ENCODE results near the gene JAM3. TPM values are rescaled to one million over a fixed set of nuclear protein-coding genes. Genes with fewer than 3 reads are reported as not detected.

JAM3 gene
- total RNA-seq, 1 experiment from 2014 or later = 1.5 TPM

GRCh38 chr11:134170919-134171281 is 102.0 kb downstream of the JAM3 start:
- H3K4me1 Mint-ChIP-seq (ENCODE audit: low read depth, unreplicated experiment) = no peaks in the 10 kb centered on the region
- H3K27me3 Mint-ChIP-seq (ENCODE audit: insufficient read depth, unreplicated experiment) = no peaks in the 10 kb centered on the region
- H3K27me3 ChIP-seq (replicated peaks; ENCODE audit: control insufficient read depth, insufficient read depth, low read length) = no peaks in the 10 kb centered on the region
- no peaks in the 10 kb centered on the region for H3K9me3 Mint-ChIP-seq (ENCODE audit: unreplicated experiment)
- CTCF ChIA-PET = no interaction called here
- peaks cover 84% of the 10 kb centered on the region for H3K36me3 Mint-ChIP-seq (ENCODE audit: insufficient read depth, unreplicated experiment)
- no peak overlapping the region for H3K4me3 ChIP-seq (ENCODE audit: low read depth, low read length)
- no TSS peak for BruUV-seq (replicated peaks)
- no peak overlapping the region for H3K27ac Mint-ChIP-seq (ENCODE audit: unreplicated experiment)
- DNase-seq = no peak
- POLR2A ChIA-PET = no interaction called here
- H3K9me3 ChIP-seq = no peaks in the 10 kb centered on the region
- H3K4me1 ChIP-seq = no peaks in the 10 kb centered on the region
- H3K4me3 Mint-ChIP-seq (ENCODE audit: unreplicated experiment) = no peak overlapping the region
- TF ChIP-seq CTCF (IDR thresholded peaks at IDR 0.05; ENCODE audit: insufficient read depth in 1 of 2, low read depth in 1 of 2, low read length in 1 of 2, severe bottlenecking in 1 of 2, unreplicated experiment in 1 of 2) = no peak
- peaks cover 8% of the 10 kb centered on the region for H3K36me3 ChIP-seq (ENCODE audit: control insufficient read depth, insufficient read depth, low read length)
- intact Hi-C loops (cut with micrococcal nuclease; ENCODE audit: unreplicated experiment) = no loop called here

GRCh38 chr11:134171951-134172350 is 103.1 kb downstream of the JAM3 start:
- no peak for TF ChIP-seq CTCF (IDR thresholded peaks at IDR 0.05; ENCODE audit: insufficient read depth in 1 of 2, low read depth in 1 of 2, low read length in 1 of 2, severe bottlenecking in 1 of 2, unreplicated experiment in 1 of 2)
- no peaks in the 10 kb centered on the region for H3K9me3 Mint-ChIP-seq (ENCODE audit: unreplicated experiment)
- BruUV-seq (replicated peaks) = no TSS peak

GRCh38 chr11:134173296-134173695 is 104.4 kb downstream of the JAM3 start:
- H3K27me3 ChIP-seq (replicated peaks; ENCODE audit: control insufficient read depth, insufficient read depth, low read length) = no peaks in the 10 kb centered on the region
- no peak for TF ChIP-seq CTCF (IDR thresholded peaks at IDR 0.05; ENCODE audit: insufficient read depth in 1 of 2, low read depth in 1 of 2, low read length in 1 of 2, severe bottlenecking in 1 of 2, unreplicated experiment in 1 of 2)
- no peak overlapping the region for H3K4me3 Mint-ChIP-seq (ENCODE audit: unreplicated experiment)
- H3K4me1 ChIP-seq = no peaks in the 10 kb centered on the region
- no peak overlapping the region for H3K27ac Mint-ChIP-seq (ENCODE audit: unreplicated experiment)
- no peak overlapping the region for H3K4me3 ChIP-seq (ENCODE audit: low read depth, low read length)
- no peaks in the 10 kb centered on the region for H3K27me3 Mint-ChIP-seq (ENCODE audit: insufficient read depth, unreplicated experiment)
- DNase-seq = no peak
- ChIA-PET CTCF (no interaction called here), POLR2A (no interaction called here)
- peaks cover 10% of the 10 kb centered on the region for H3K36me3 ChIP-seq (ENCODE audit: control insufficient read depth, insufficient read depth, low read length)
- no peaks in the 10 kb centered on the region for H3K9me3 ChIP-seq
- no TSS peak for BruUV-seq (replicated peaks)
- H3K36me3 Mint-ChIP-seq (ENCODE audit: insufficient read depth, unreplicated experiment) = peaks cover 95% of the 10 kb centered on the region
- no peaks in the 10 kb centered on the region for H3K4me1 Mint-ChIP-seq (ENCODE audit: low read depth, unreplicated experiment)
- H3K9me3 Mint-ChIP-seq (ENCODE audit: unreplicated experiment) = no peaks in the 10 kb centered on the region
- intact Hi-C loops (cut with micrococcal nuclease; ENCODE audit: unreplicated experiment) = no loop called here

More at GRCh38 chr11:134171951-134172350, 103.1 kb downstream of the JAM3 start:
- Mint-ChIP-seq H3K27ac (ENCODE audit: unreplicated experiment) (no peak overlapping the region), H3K27me3 (ENCODE audit: insufficient read depth, unreplicated experiment) (no peaks in the 10 kb centered on the region), H3K4me1 (ENCODE audit: low read depth, unreplicated experiment) (no peaks in the 10 kb centered on the region), H3K4me3 (ENCODE audit: unreplicated experiment) (no peak overlapping the region), H3K36me3 (ENCODE audit: insufficient read depth, unreplicated experiment) (peaks cover 95% of the 10 kb centered on the region)
- H3K4me1 ChIP-seq = no peaks in the 10 kb centered on the region
- CTCF ChIA-PET = no interaction called here
- no peak overlapping the region for H3K4me3 ChIP-seq (ENCODE audit: low read depth, low read length)
- H3K36me3 ChIP-seq (ENCODE audit: control insufficient read depth, insufficient read depth, low read length) = peaks cover 9% of the 10 kb centered on the region
- intact Hi-C loops (cut with micrococcal nuclease; ENCODE audit: unreplicated experiment) = no loop called here
- H3K9me3 ChIP-seq = no peaks in the 10 kb centered on the region
- no peak for DNase-seq
- H3K27me3 ChIP-seq (replicated peaks; ENCODE audit: control insufficient read depth, insufficient read depth, low read length) = no peaks in the 10 kb centered on the region
- POLR2A ChIA-PET = no interaction called here
